AG09309 (cell line): Measurements from ENCODE around the gene PRR30.

Experiments
- DNase-seq: peaks from one replicate; pipeline ENCODE4 v3.0.0-alpha.2; 2010; ENCODE audit warnings: low read depth
- H3K4me3 ChIP-seq: 2 replicates; pipeline ENCODE4 v1.5.1; 2011; ENCODE audit warnings: mild to moderate bottlenecking, low read depth, low read length, moderate library complexity; ENCODE audit not compliant: control insufficient read depth
- CTCF ChIP-seq: IDR thresholded peaks from 2 replicates; pipeline ENCODE4 v1.5.1; 2011; ENCODE audit warnings: mild to moderate bottlenecking, low read depth, low read length, inconsistent platforms; ENCODE audit not compliant: insufficient read depth, control insufficient read depth; ENCODE audit errors: missing control alignments

The PRR30 gene

GRCh38 chr2:27135478-27135955, 3.7 kb downstream of the PRR30 start:
- TF ChIP-seq CTCF, result no peak

GRCh38 chr2:27134781-27135477, 4.3 kb downstream of the PRR30 start:
- no peak for DNase-seq
- peak overlapping the region; percentile 13; the same call in 1 of the 2 replicates for H3K4me3 ChIP-seq
- TF ChIP-seq CTCF, result no peak

More at GRCh38 chr2:27135478-27135955, 3.7 kb downstream of the PRR30 start:
- no peak for DNase-seq
- no peak overlapping the region for H3K4me3 ChIP-seq

GRCh38 chr2:27133905-27134780, 5.1 kb downstream of the PRR30 start, which contains the start of gene PREB:
Gene PREB (minus strand): TSS chr2:27134636. CDS start chr2:27134421, 215 bp downstream.
- H3K4me3 ChIP-seq, result peak within 1 kb of the TSS; percentile 94
- DNase-seq, result peak; percentile 65
- TF ChIP-seq CTCF, result peak; percentile 54

GRCh38 chr2:27133195-27133875, 5.9 kb downstream of the PRR30 start:
- H3K4me3 ChIP-seq, result peak overlapping the region; percentile 94
- no peak for DNase-seq

GRCh38 chr2:27131429-27131828, 7.8 kb downstream of the PRR30 start:
- H3K4me3 ChIP-seq, result no peak overlapping the region
- DNase-seq, result no peak
- no peak for TF ChIP-seq CTCF

More at GRCh38 chr2:27133195-27133875, 5.9 kb downstream of the PRR30 start:
- TF ChIP-seq CTCF, result no peak

- no peak overlapping the region for H3K4me3 ChIP-seq
- DNase-seq, result no peak
- no peak for TF ChIP-seq CTCF
These were observed 8.8 kb downstream of the PRR30 start for GRCh38 chr2:27130396-27130795.
